ENCODE measurements around the gene AKR1C8. TPM values are rescaled to one million over a fixed set of nuclear protein-coding genes. Genes with fewer than 3 reads are reported as not detected.

AKR1C8 gene
- total RNA-seq, 4 donors from 2014 or later: 1.5 to 3.6 (median 1.5) TPM; not detected in 1

DNA sequence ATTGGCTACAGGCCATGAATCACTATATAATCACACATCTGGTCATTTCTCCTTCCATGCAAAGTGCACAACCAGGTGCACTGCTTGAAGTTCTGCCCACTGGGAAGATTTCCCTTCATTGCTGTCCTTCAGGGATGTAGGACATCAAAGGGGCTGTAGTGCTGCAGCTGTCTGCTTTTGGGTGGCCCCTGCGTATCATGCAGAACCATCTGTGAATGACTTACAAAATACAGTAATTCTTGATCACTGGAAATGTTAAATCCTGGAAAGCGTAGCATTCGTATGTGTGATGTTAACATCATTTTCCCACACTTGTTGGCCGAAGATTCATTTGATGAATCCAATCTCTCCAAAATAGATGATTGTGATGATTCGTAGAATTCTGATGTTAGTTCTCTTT is 68.3 kb downstream of the AKR1C8 start:
- TF ChIP-seq, protein P1, sequence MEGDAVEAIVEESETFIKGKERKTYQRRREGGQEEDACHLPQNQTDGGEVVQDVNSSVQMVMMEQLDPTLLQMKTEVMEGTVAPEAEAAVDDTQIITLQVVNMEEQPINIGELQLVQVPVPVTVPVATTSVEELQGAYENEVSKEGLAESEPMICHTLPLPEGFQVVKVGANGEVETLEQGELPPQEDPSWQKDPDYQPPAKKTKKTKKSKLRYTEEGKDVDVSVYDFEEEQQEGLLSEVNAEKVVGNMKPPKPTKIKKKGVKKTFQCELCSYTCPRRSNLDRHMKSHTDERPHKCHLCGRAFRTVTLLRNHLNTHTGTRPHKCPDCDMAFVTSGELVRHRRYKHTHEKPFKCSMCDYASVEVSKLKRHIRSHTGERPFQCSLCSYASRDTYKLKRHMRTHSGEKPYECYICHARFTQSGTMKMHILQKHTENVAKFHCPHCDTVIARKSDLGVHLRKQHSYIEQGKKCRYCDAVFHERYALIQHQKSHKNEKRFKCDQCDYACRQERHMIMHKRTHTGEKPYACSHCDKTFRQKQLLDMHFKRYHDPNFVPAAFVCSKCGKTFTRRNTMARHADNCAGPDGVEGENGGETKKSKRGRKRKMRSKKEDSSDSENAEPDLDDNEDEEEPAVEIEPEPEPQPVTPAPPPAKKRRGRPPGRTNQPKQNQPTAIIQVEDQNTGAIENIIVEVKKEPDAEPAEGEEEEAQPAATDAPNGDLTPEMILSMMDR (IDR thresholded peaks at IDR 0.05; ENCODE audit: low read depth): no peak

DNA sequence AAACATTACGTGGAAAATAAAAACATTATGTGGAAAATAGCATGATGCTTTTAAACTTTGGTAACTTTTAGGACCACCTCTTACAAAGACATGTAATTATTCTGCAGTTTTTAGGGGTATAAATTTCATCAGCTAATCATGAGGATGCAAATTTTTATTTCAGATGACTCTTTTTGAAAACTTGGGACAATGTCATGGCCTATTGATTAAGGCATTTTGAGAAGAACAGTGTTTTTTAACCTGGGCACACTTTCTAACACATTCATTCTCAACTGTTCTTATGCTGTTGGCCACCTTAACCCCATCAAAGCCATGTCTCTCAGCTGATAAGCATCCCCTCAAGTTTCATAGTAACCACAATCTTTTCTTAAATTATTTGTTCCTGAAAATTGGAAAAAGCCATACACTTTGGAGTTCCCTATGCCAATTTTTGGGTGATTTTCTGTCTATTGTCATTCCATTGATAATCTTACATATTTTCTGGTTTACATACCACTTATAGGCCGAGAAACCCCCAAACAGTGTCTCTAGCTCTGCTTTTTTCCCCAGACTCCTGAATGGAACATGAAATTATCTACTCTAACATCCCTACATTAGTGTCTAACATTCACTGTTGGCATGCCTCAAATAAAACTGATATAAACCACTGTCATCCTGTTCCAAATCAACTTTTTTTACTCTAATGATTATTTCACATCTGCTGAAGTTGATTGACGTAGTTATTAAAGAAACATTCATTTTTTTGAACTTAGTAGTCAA is 76.1 kb downstream of the AKR1C8 start:
- TF ChIP-seq, protein P1 (IDR thresholded peaks at IDR 0.05; ENCODE audit: low read depth): no peak

DNA sequence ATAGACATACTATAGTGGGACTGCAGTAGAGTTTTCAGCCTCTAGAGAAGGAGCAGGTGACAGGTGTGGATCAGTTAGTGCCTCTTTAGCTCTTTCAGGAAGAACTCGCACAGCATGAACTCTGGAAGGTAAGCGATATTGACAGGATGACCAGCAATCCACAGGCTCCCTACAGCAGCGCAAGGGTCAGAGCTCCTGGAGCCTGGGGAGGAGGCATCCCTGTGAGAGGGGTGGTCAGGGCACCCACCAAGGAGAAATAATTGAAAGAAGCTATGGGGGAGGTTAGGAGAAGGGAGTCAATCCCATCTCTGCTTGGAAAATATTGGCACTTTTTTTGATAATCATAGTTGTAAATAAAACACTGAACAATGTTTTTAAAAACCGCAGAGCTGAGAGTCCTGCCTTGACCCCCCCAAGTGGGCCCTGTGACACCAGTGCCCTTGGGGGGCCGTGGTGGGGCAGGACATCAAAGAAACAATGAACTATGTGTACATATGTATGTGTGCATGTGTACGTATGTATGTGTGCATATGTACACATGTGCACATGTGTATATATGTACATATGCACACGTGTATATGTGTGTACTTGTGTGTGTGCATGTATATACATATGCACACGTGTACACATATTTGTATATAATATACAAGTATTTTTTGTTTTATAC is 77.0 kb downstream of the AKR1C8 start:
- TF ChIP-seq, protein P1 (IDR thresholded peaks at IDR 0.05; ENCODE audit: low read depth): no peak

DNA sequence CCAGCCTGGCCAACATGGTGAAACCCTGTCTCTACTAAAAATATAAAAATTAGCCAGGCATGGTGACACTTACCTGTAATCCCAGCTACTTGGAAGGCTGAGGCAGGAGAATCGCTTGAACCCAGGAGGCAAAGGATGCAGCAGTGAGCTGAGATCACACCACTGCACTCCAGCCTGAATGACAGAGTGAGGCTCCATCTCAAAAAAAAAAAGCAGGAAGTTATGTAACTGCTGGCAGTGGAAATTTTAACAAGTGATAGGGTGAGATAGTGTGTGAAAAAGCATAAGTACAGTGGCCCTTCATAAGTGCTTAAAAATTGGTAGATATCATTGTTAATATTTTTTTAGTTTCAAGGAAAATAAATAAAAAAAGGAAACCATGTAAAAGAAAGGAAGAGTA is 78.4 kb downstream of the AKR1C8 start:
- TF ChIP-seq, protein P1 (IDR thresholded peaks at IDR 0.05; ENCODE audit: low read depth): no peak

DNA sequence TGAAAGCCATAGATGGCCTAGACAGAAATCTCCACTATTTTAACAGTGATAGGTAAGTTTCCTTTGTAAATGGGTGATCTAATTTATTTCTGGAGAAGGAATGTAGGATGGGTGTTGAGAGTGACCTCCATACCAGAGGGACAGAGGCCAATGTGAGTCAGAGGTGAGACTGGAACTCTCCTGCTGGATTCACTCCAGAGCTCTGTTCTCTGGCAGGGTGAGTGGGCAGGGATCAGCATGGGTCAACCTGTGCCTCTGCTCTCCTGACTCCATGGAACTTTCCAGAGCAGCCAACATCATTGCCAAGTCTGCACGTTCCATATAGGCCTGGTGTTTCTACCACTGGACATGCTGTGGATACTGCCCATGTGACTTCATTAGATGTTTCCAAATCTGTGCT is 79.3 kb downstream of the AKR1C8 start:
- TF ChIP-seq, protein P1 (IDR thresholded peaks at IDR 0.05; ENCODE audit: low read depth): no peak

Other genes starting within 250 kb of the AKR1C8 start
- 100 to 1,000 TPM; 193 to 430 (median 270) TPM for gene AKR1C1, start 221.7 kb downstream of the AKR1C8 start, total RNA-seq
- 100 to 1,000 TPM; 281 to 306 (median 295) TPM for gene AKR1C2, start 181.3 kb downstream of the AKR1C8 start, total RNA-seq
- gene AKR1C3, start 90.7 kb downstream of the AKR1C8 start, total RNA-seq: 100 to 1,000 TPM; 124 to 226 (median 166) TPM
- not detected for gene AKR1C4, start 11.7 kb upstream of the AKR1C8 start, total RNA-seq
- not detected for gene UCN3, start 179.8 kb upstream of the AKR1C8 start, total RNA-seq
- gene TUBAL3, start 219.7 kb upstream of the AKR1C8 start, total RNA-seq: under 1 TPM in 1 of 4 donors, not detected in 3; 0.57 TPM
- 100 to 1,000 TPM in 1 of 4 donors, 10 to 100 TPM in 3; 48.3 to 214 (median 82.9) TPM for gene NET1, start 227.4 kb upstream of the AKR1C8 start, total RNA-seq